SU-DHL-6 (cell line): ENCODE data around the gene PCK1.

Experiments used
- CTCF ChIP-seq: fragments of 200-600 bp; sonication (generic); IDR thresholded peaks from one replicate; pipeline ENCODE4 v1.5.1; 2017; ENCODE audit warnings: antibody characterized with exemption, mild to moderate bottlenecking, low read length, moderate library complexity; ENCODE audit not compliant: insufficient read depth, poor library complexity, severe bottlenecking
- EZH2phosphoT487 ChIP-seq: fragments of 200-600 bp; sonication (generic), shearing (Covaris generic); conservative IDR thresholded peaks from 2 replicates; pipeline ENCODE4 v1.6.1; 2018; ENCODE audit warnings: mild to moderate bottlenecking, antibody characterized with exemption, low read length, moderate library complexity, mixed read lengths

- TF ChIP-seq CTCF (no peak), EZH2phosphoT487 (no peak)
Observed at GRCh38 chr20:57592263-57593092, 31.6 kb downstream of the PCK1 start.
